Liver (tissue), 3 donors: ENCODE measurements around the gene FLNA.

Experiments used
- ATF3 ChIP-seq: IDR thresholded peaks from 2 replicates; pipeline ENCODE4 v1.6.1; 2016; ENCODE audit warnings: antibody characterized with exemption
- CTCF ChIP-seq: fragments of 150-350 bp; IDR thresholded peaks from 2 replicates; pipeline ENCODE4 v1.5.1; 2017; ENCODE audit warnings: improper control_type of control experiment, low read depth, low read length; ENCODE audit not compliant: missing input control
- FOXA1 ChIP-seq: IDR thresholded peaks from 2 replicates; pipeline ENCODE4 v1.6.1; 2016; ENCODE audit warnings: antibody characterized with exemption
- GABPA ChIP-seq, 2 donors: IDR thresholded peaks in 1 of 2; conservative IDR thresholded peaks in 1 of 2; 2 replicates each; pipeline ENCODE4 v1.6.1; 2016; ENCODE audit warnings: antibody characterized with exemption in 2 of 2, mild to moderate bottlenecking in 1 of 2, moderate library complexity in 1 of 2
- HNF4A ChIP-seq, 2 donors: conservative IDR thresholded peaks; 2 replicates each; pipeline ENCODE4 v1.6.1; 2016; ENCODE audit warnings: antibody characterized with exemption in 2 of 2, mild to moderate bottlenecking in 2 of 2
- HNF4G ChIP-seq: IDR thresholded peaks from 2 replicates; pipeline ENCODE4 v1.6.1; 2016; ENCODE audit warnings: antibody characterized with exemption
- JUND ChIP-seq, 2 donors: IDR thresholded peaks; 2 replicates each; pipeline ENCODE4 v1.6.1; 2016; ENCODE audit warnings: antibody characterized with exemption in 2 of 2
- MAX ChIP-seq: IDR thresholded peaks from 2 replicates; pipeline ENCODE4 v1.6.1; 2016; ENCODE audit warnings: antibody characterized with exemption
- REST ChIP-seq: IDR thresholded peaks from 2 replicates; pipeline ENCODE4 v1.6.1; 2016; ENCODE audit warnings: antibody characterized with exemption, mild to moderate bottlenecking
- RXRA ChIP-seq, 2 donors: IDR thresholded peaks; 2 replicates each; pipeline ENCODE4 v1.6.1; 2017 to 2018; ENCODE audit warnings: antibody characterized with exemption in 2 of 2, mild to moderate bottlenecking in 1 of 2
- SP1 ChIP-seq: IDR thresholded peaks from 2 replicates; pipeline ENCODE4 v1.6.1; 2018; ENCODE audit warnings: antibody characterized with exemption, mild to moderate bottlenecking
- YY1 ChIP-seq: IDR thresholded peaks from 2 replicates; pipeline ENCODE4 v1.6.1; 2016; ENCODE audit warnings: antibody characterized with exemption, mild to moderate bottlenecking
- ZBTB33 ChIP-seq: IDR thresholded peaks from 2 replicates; pipeline ENCODE4 v1.6.1; 2016; ENCODE audit warnings: antibody characterized with exemption
- donor health status: healthy.
- donor health status: healthy.

- TF ChIP-seq CTCF (no peak), GABPA (IDR thresholded peaks at IDR 0.05 in 1 of 2, conservative IDR thresholded peaks at IDR 0.05 in 1 of 2) (no peak), SP1 (no peak), ZBTB33 (no peak), FOXA1 (no peak), ATF3 (no peak), HNF4G (no peak), MAX (no peak), HNF4A (conservative IDR thresholded peaks at IDR 0.05) (no peak), JUND (IDR thresholded peaks at IDR 0.05) (no peak), RXRA (IDR thresholded peaks at IDR 0.05) (no peak), REST (no peak), YY1 (no peak)
Observed at GRCh38 chrX:154372612-154373022, 1.8 kb downstream of the FLNA start.
